Upper lobe of left lung (tissue), 6 donors: ENCODE measurements around the gene CEP295NL. TPM values are rescaled to one million over a fixed set of nuclear protein-coding genes. Genes with fewer than 3 reads are reported as not detected.

Source experiments
- ATAC-seq, 2 donors: fragments of 200-7000 bp; cut with Tn5 transposase; one replicate each; pipeline ENCODE4 v1.9.1; 2022; ENCODE audit warnings: mild to moderate bottlenecking in 2 of 2, moderate library complexity in 2 of 2; ENCODE audit not compliant: low FRiP score in 2 of 2
- DNase-seq, 2 donors: peaks; one replicate each; pipeline ENCODE4 v3.0.0-alpha.2; 2019 to 2020
- H3K27ac ChIP-seq, 4 donors: fragments of 200-600 bp; sonication (generic); one replicate each; pipeline ENCODE4 v1.5.1; 2016 to 2019
- H3K27me3 ChIP-seq, 4 donors: fragments of 200-600 bp; sonication (generic); one replicate each; pipeline ENCODE4 v1.5.1; 2017 to 2019
- H3K36me3 ChIP-seq, 4 donors: fragments of 200-600 bp; sonication (generic); one replicate each; pipeline ENCODE4 v1.5.1; 2016 to 2019
- H3K4me1 ChIP-seq, 4 donors: fragments of 200-600 bp; sonication (generic); one replicate each; pipeline ENCODE4 v1.5.1; 2018 to 2019
- H3K4me3 ChIP-seq, 4 donors: fragments of 200-600 bp; sonication (generic); one replicate each; pipeline ENCODE4 v1.5.1; 2017 to 2019; ENCODE audit warnings: mild to moderate bottlenecking in 2 of 4, moderate library complexity in 1 of 4
- H3K9me3 ChIP-seq, 4 donors: fragments of 200-600 bp; sonication (generic); one replicate each; pipeline ENCODE4 v1.5.1; 2018 to 2019
- EP300 ChIP-seq, 4 donors: sonication (generic); formaldehyde crosslinking; IDR thresholded peaks; one replicate each; pipeline ENCODE4 v1.5.1; 2017; ENCODE audit warnings: antibody characterized with exemption in 4 of 4, control low read depth in 2 of 4
- POLR2A ChIP-seq, 4 donors: fragments of 450-650 bp; IDR thresholded peaks; one replicate each; pipeline ENCODE4 v1.5.1; 2016 to 2017; ENCODE audit warnings: antibody characterized with exemption in 4 of 4, mild to moderate bottlenecking in 2 of 4
- POLR2AphosphoS5 ChIP-seq, 2 donors: sonication (generic); formaldehyde crosslinking; IDR thresholded peaks; one replicate each; pipeline ENCODE4 v1.5.1; 2017; ENCODE audit warnings: antibody characterized with exemption in 2 of 2
- whole genome bisulfite sequencing, 2 donors: methylation state at CpG; one replicate each; pipeline ENCODE4 v1.1.5; 2017 to 2018; 5-methylcytosine and 5-hydroxymethylcytosine counted together
- total RNA-seq, 6 donors: library from RNA; depleted of rRNA in 4 of 6; stranded (reverse); fragments of >200 nt in 4 of 6; gene quantifications; one replicate each; pipeline versions ENCODE4 v1.1.0 to v1.2.1, GENCODE V29; 2016 to 2021
- TF ChIP-seq, protein P1 (sequence below), 6 experiments: fragments of 450-650 bp in 4 of 6; fragments of 200-600 bp in 2 of 6; sonication (generic) in 2 of 6; IDR thresholded peaks; one replicate each; pipeline ENCODE4 v1.5.1; 2016 to 2019; ENCODE audit warnings: antibody characterized with exemption in 6 of 6
- donor health status: DM: no; HTN: no; CAD: no; lungs with moderate emphysema.
- donor health status: DM: no; HTN: yes; CAD: no; lungs with severe emphysema.

CEP295NL gene
- total RNA-seq, 6 donors from 2014 or later: 2.6 to 61.8 (median 4.2) TPM

DNA sequence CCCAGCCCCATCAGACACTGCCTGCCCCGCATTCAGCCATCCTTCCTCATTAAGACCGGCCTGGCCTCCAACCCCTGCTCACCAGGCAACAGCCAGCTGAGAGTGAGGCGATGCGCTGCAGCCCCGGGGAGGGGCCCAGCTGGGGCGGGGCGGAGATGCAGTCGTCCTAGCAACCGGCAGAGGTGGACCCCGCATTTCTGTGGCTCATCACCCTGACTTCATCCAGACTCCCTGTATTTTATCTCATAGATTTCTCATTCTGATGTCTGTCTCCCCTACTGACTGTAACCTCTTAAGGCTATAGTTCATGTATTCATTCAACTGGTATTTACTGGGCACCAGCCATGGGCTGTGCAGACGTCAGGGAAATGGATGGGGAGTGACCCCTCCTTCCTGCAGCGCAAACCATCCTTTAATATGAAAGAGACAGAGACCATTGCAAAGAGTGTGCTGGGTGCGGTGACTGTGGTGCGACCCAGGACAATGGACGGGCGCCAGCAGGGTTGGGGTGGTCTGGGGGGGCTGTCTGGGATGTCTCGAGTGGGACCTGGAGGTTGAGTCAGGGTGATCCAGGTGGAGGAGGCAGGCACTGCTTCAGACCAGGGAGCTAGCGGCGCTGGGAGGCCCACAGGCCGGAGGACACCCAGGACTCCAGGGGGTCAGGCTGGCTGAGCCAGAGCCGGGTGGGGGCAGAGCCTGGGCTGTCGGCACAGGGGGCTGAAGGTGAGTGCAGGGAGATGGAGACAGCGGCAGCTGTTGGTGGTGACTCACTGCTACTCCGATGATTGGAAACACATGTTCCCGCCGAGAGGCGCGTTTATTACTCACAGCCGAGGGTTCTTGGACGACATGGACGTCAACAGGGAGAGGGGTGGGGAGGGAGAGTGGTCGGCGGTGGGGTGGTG lies 32.7 kb upstream of the CEP295NL start:
- no peaks in the 10 kb centered on the region for H3K27me3 ChIP-seq
- TF ChIP-seq, protein P1, sequence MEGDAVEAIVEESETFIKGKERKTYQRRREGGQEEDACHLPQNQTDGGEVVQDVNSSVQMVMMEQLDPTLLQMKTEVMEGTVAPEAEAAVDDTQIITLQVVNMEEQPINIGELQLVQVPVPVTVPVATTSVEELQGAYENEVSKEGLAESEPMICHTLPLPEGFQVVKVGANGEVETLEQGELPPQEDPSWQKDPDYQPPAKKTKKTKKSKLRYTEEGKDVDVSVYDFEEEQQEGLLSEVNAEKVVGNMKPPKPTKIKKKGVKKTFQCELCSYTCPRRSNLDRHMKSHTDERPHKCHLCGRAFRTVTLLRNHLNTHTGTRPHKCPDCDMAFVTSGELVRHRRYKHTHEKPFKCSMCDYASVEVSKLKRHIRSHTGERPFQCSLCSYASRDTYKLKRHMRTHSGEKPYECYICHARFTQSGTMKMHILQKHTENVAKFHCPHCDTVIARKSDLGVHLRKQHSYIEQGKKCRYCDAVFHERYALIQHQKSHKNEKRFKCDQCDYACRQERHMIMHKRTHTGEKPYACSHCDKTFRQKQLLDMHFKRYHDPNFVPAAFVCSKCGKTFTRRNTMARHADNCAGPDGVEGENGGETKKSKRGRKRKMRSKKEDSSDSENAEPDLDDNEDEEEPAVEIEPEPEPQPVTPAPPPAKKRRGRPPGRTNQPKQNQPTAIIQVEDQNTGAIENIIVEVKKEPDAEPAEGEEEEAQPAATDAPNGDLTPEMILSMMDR (IDR thresholded peaks at IDR 0.05): no peak
- peak in 1 of 4 donors; percentile 6 for TF ChIP-seq EP300 (IDR thresholded peaks at IDR 0.05)
- TF ChIP-seq POLR2A (IDR thresholded peaks at IDR 0.05): no peak
- ATAC-seq (peak; percentile 26 to 77), DNase-seq (no peak)
- peak overlapping the region in 3 of 4 donors; percentile 73 to 74 (median 73) for H3K27ac ChIP-seq
- H3K9me3 ChIP-seq: no peaks in the 10 kb centered on the region
- H3K4me1 ChIP-seq: peaks cover 15 to 19% (median 17%) of the 10 kb centered on the region in 4 donors
- no peaks in the 10 kb centered on the region for H3K36me3 ChIP-seq
- 80 to 84% methylated on average over 31 to 33 of the region's 33 CpGs for WGBS, 2 donors
- H3K4me3 ChIP-seq: no peak overlapping the region

DNA sequence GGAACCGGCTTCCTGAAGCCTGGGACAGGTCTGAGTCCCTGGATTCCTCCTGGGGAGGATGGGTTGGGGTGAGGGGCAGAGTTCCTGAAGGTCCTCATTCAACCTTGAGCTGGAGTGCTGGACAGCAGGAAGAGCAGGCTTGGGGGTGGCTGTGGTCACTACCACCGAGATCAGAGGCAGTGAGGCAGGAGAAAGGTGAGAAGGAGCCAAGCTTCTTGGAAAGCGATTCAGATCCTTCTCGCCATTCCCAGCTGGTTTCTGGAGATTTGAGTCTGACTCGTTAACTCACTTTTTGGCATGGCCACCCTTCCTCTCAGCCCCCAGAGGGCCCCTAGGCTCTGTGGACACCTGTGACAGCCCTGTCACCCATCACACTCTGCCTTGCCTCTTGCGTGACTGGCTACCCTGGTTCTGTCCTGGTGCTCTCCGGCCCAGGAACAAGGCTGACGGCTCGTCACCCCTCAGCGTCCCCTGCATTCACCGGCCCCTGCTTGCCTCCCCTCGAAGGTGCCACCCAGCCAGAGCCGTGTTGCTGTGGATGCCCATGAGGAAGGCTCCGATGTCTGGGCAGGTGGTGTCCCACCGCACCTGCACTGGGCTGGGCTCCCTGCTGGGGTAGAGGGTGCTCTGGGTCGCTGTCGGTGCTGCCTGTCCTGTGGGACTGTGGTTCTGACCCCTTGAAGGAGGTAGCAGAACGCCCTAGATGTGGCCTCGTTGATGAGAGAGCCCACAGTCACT lies 31.8 kb upstream of the CEP295NL start:
- Histone ChIP-seq H3K4me1 (peaks cover 15 to 19% (median 17%) of the 10 kb centered on the region in 4 donors), H3K27me3 (no peaks in the 10 kb centered on the region), H3K4me3 (no peak overlapping the region), H3K9me3 (no peaks in the 10 kb centered on the region), H3K36me3 (no peaks in the 10 kb centered on the region), H3K27ac (peak overlapping the region; percentile 59 to 74 (median 73))
- 64 to 84% methylated on average over 10 to 19 of the region's 19 CpGs for WGBS, 2 donors
- TF ChIP-seq, protein P1 (IDR thresholded peaks at IDR 0.05): no peak
- TF ChIP-seq POLR2AphosphoS5 (IDR thresholded peaks at IDR 0.05) (no peak), EP300 (IDR thresholded peaks at IDR 0.05) (no peak), POLR2A (IDR thresholded peaks at IDR 0.05) (no peak)
- DNase-seq (no peak), ATAC-seq (no peak)

DNA sequence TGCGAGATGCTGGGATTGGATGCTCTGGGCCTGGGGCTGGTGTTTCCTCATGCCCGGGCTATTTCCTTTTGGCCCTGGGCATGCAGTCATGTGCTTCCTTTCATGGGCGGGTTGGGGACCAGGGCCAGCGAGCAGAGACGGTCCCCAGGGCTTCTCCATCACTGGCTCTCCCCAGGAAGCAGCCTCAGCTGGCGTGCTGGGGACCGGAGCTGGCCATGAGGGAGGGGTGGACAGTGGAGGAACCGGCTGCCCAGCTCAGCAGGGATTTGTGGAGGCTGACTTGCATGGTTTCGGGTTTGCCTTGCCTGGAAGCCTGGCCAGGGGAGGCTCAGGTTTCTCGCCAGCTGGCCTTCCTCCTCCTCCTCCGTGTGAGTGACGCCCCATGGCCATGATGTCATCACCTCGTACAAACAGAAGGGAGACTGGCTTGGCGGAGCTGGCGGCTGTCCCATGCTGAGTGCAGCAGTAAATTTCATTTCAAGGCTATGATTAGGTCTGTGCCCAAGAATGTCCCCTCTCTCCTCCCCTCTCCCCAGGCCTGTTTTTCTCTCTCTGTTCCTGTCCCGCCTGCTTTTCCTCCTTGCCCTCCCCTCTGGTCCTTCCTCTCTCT lies 31.1 kb upstream of the CEP295NL start:
- no peaks in the 10 kb centered on the region for H3K9me3 ChIP-seq
- no peaks in the 10 kb centered on the region for H3K27me3 ChIP-seq
- peaks cover 15 to 19% (median 17%) of the 10 kb centered on the region in 4 donors for H3K4me1 ChIP-seq
- 7 to 12% methylated on average over 9 to 16 of the region's 16 CpGs for WGBS, 2 donors
- H3K36me3 ChIP-seq: no peaks in the 10 kb centered on the region
- peak overlapping the region; percentile 59 to 74 (median 73) for H3K27ac ChIP-seq
- TF ChIP-seq POLR2AphosphoS5 (IDR thresholded peaks at IDR 0.05) (peak; percentile 50 to 52), POLR2A (IDR thresholded peaks at IDR 0.05) (no peak), EP300 (IDR thresholded peaks at IDR 0.05) (peak in 1 of 4 donors; percentile 11)
- DNase-seq: peak; percentile 81 to 84
- peak; percentile 83 to 84 for ATAC-seq
- H3K4me3 ChIP-seq: peak overlapping the region in 3 of 4 donors; percentile 11 to 37 (median 28)

DNA sequence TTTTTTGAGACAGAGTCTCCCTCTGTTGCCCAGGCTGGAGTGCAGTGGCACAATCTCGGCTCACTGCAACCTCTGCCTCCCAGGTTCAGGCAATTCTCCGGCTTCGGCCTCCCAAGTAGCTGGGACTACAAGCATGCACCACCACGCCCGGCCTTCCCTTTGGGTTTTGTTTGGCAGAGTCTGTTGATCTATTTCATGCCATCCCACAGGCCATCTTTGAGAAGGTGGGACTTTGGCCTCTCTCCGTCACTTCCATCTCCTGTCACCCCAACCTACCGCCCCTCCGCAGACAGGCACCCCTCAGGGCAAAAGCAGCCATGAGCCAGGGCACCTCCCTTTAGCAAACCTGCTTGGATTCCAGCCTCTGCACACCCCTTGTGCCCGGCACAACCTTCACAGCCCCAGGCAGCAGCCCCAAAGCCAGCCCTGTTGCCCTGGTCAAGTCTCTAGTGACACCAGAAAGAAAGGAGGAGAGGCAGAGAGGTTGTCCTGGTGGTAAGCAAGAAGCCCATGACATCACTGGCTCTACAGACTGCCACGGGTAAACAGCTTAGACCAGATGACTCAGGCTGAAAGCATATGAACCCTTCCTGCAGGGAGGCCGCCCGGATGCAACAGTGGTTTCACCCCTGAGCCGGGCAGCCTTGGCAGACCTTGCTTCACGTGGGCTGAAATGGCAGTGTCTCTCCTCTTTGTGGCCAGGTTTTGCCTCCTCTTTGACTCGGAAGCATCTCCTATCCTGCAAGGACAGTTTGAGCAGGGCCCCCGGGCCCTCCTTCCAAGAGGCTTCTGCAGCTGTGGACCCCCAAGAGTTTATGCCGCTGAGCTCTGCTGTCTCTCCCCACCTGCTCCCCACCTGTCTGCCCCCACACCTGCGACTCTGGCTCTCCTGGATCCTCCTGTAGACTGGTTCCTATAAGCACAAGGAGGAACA lies 30.3 kb upstream of the CEP295NL start:
- DNase-seq (peak in 1 of 2 donors; percentile 49), ATAC-seq (peak in 1 of 2 donors; percentile 74)
- no peaks in the 10 kb centered on the region for H3K36me3 ChIP-seq
- peak overlapping the region; percentile 59 to 74 (median 73) for H3K27ac ChIP-seq
- peak overlapping the region in 1 of 4 donors; percentile 37 for H3K4me3 ChIP-seq
- no peaks in the 10 kb centered on the region for H3K9me3 ChIP-seq
- 79 to 83% methylated on average over 14 to 18 of the region's 18 CpGs for WGBS, 2 donors
- H3K4me1 ChIP-seq: peaks cover 15 to 19% (median 17%) of the 10 kb centered on the region in 4 donors
- H3K27me3 ChIP-seq: no peaks in the 10 kb centered on the region
- TF ChIP-seq, protein P1 (IDR thresholded peaks at IDR 0.05): no peak
- TF ChIP-seq POLR2A (IDR thresholded peaks at IDR 0.05) (no peak), EP300 (IDR thresholded peaks at IDR 0.05) (no peak), POLR2AphosphoS5 (IDR thresholded peaks at IDR 0.05) (no peak)
